Liver (tissue), 9 donors: ENCODE measurements around the gene SEPSECS. TPM values are rescaled to one million over a fixed set of nuclear protein-coding genes. Genes with fewer than 3 reads are reported as not detected.

ENCODE experiments used
- DNase-seq: peaks from one replicate; pipeline ENCODE4 v3.0.0-alpha.2; 2017; ENCODE audit warnings: low spot score
- H3K27ac ChIP-seq, 2 donors: one replicate each; pipeline ENCODE4 v1.7.0; 2013; ENCODE audit warnings: inconsistent platforms in 2 of 2, low read length in 2 of 2, control low read depth in 1 of 2, low read depth in 1 of 2, mild to moderate bottlenecking in 1 of 2
- H3K27me3 ChIP-seq, 4 donors: one replicate each; pipeline versions ENCODE4 v1.6.1 to v1.7.0; 2013; ENCODE audit warnings: low read length in 3 of 4, inconsistent platforms in 1 of 4, mild to moderate bottlenecking in 1 of 4, moderate library complexity in 1 of 4; ENCODE audit not compliant: control insufficient read depth in 4 of 4, insufficient read depth in 4 of 4
- H3K36me3 ChIP-seq, 4 donors: one replicate each; pipeline versions ENCODE4 v1.6.1 to v1.7.0; 2013; ENCODE audit warnings: low read length in 3 of 4, mild to moderate bottlenecking in 3 of 4, low read depth in 1 of 4, moderate library complexity in 1 of 4; ENCODE audit not compliant: control insufficient read depth in 4 of 4, insufficient read depth in 3 of 4
- H3K4me1 ChIP-seq, 4 donors: one replicate each; pipeline versions ENCODE4 v1.6.1 to v1.7.0; 2013; ENCODE audit warnings: low read length in 3 of 4, mild to moderate bottlenecking in 3 of 4, moderate library complexity in 1 of 4; ENCODE audit not compliant: control insufficient read depth in 4 of 4, insufficient read depth in 4 of 4
- H3K4me3 ChIP-seq, 3 donors: one replicate each; pipeline versions ENCODE4 v1.6.1 to v1.7.0; 2013; ENCODE audit warnings: low read length in 3 of 3, control low read depth in 1 of 3, low read depth in 1 of 3, mild to moderate bottlenecking in 1 of 3
- H3K9ac ChIP-seq, 2 donors: one replicate each; pipeline ENCODE4 v1.7.0; 2013; ENCODE audit warnings: low read length in 2 of 2, mild to moderate bottlenecking in 2 of 2, moderate library complexity in 2 of 2, control low read depth in 1 of 2, low read depth in 1 of 2
- H3K9me3 ChIP-seq, 4 donors: one replicate each; pipeline versions ENCODE4 v1.6.1 to v1.7.0; 2013; ENCODE audit warnings: low read length in 3 of 4; ENCODE audit not compliant: control insufficient read depth in 4 of 4
- EGR1 ChIP-seq, 2 donors: IDR thresholded peaks; 2 replicates each; pipeline ENCODE4 v1.6.1; 2016 to 2018; ENCODE audit warnings: antibody characterized with exemption in 2 of 2, low read depth in 2 of 2
- FOXA2 ChIP-seq: IDR thresholded peaks from 2 replicates; pipeline ENCODE4 v1.6.1; 2016; ENCODE audit warnings: antibody characterized with exemption
- GABPA ChIP-seq, 2 donors: IDR thresholded peaks in 1 of 2; conservative IDR thresholded peaks in 1 of 2; 2 replicates each; pipeline ENCODE4 v1.6.1; 2016; ENCODE audit warnings: antibody characterized with exemption in 2 of 2, mild to moderate bottlenecking in 1 of 2, moderate library complexity in 1 of 2
- HNF4A ChIP-seq, 2 donors: conservative IDR thresholded peaks; 2 replicates each; pipeline ENCODE4 v1.6.1; 2016; ENCODE audit warnings: antibody characterized with exemption in 2 of 2, mild to moderate bottlenecking in 2 of 2
- HNF4G ChIP-seq: IDR thresholded peaks from 2 replicates; pipeline ENCODE4 v1.6.1; 2016; ENCODE audit warnings: antibody characterized with exemption
- JUND ChIP-seq, 2 donors: IDR thresholded peaks; 2 replicates each; pipeline ENCODE4 v1.6.1; 2016; ENCODE audit warnings: antibody characterized with exemption in 2 of 2
- NR2F2 ChIP-seq: IDR thresholded peaks from 2 replicates; pipeline ENCODE4 v1.6.1; 2016; ENCODE audit warnings: antibody characterized with exemption
- RAD21 ChIP-seq, 2 donors: IDR thresholded peaks; 2 replicates each; pipeline ENCODE4 v1.6.1; 2016; ENCODE audit warnings: antibody characterized with exemption in 2 of 2, mild to moderate bottlenecking in 2 of 2
- RXRA ChIP-seq, 2 donors: IDR thresholded peaks; 2 replicates each; pipeline ENCODE4 v1.6.1; 2017 to 2018; ENCODE audit warnings: antibody characterized with exemption in 2 of 2, mild to moderate bottlenecking in 1 of 2
- SP1 ChIP-seq: IDR thresholded peaks from 2 replicates; pipeline ENCODE4 v1.6.1; 2018; ENCODE audit warnings: antibody characterized with exemption, mild to moderate bottlenecking
- YY1 ChIP-seq: IDR thresholded peaks from 2 replicates; pipeline ENCODE4 v1.6.1; 2016; ENCODE audit warnings: antibody characterized with exemption, mild to moderate bottlenecking
- WGBS: extraction: QIAGEN DNeasy Blood & Tissue Kit; methylation state at CpG from one replicate; pipeline ENCODE4 v1.1.7; 2013; 5-methylcytosine and 5-hydroxymethylcytosine counted together
- polyA plus RNA-seq, 2 donors: library from polyadenylated mRNA; stranded (reverse) in 1 of 2; unstranded in 1 of 2; fragments of 200-250 nt in 1 of 2; fragments of >200 nt in 1 of 2; fragmentation: Nextera tagmentation in 1 of 2; extraction: Ambion mirVana in 1 of 2; gene quantifications; one replicate each; pipeline versions ENCODE4 v1.2.1 to v1.2.3, GENCODE V29; 2013 to 2015
- total RNA-seq, 2 donors: library from RNA; depleted of rRNA; stranded (reverse); fragments of >200 nt; gene quantifications; one replicate each; pipeline ENCODE4 v1.2.3, GENCODE V29; 2014
- TF ChIP-seq, protein P1 (sequence below): IDR thresholded peaks from 2 replicates; pipeline ENCODE4 v1.6.1; 2016; ENCODE audit warnings: antibody characterized with exemption
- TF ChIP-seq, protein P2 (sequence below): IDR thresholded peaks from 2 replicates; pipeline ENCODE4 v1.6.1; 2016; ENCODE audit warnings: antibody characterized with exemption
- TF ChIP-seq, protein P3 (sequence below): fragments of 150-350 bp; IDR thresholded peaks from 2 replicates; pipeline ENCODE4 v1.5.1; 2017; ENCODE audit warnings: improper control_type of control experiment, low read depth, low read length; ENCODE audit not compliant: missing input control
- TF ChIP-seq, protein P4 (sequence below): IDR thresholded peaks from 2 replicates; pipeline ENCODE4 v1.6.1; 2016; ENCODE audit warnings: antibody characterized with exemption, mild to moderate bottlenecking
- donor health status: healthy.
- donor health status: healthy.
- donor health status: healthy.
- donor health status: healthy.
- donor health status: healthy.

Gene SEPSECS
- total and polyA plus RNA-seq, 4 donors = 10.3 to 31.7 (median 13.2) TPM

DNA sequence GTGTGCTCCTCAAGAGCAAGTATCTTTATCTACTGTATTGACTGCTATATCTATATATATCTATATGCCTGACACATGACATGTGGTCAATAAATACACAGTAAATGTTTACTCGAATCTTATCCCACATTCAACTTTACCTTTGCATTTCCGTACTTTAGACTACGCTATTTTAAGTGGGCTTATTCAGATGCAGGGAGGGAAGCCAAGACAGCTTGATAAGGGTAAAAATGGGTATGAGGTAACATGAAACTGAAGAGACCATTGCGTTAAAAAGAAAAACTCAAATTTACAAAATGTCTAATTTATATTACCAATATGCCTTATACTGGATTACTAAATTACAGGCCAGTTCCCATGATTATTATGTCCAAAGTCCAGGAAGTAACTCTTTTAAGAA lies 17.8 kb downstream of the SEPSECS start:
- Histone ChIP-seq H3K9ac (no peak overlapping the region), H3K4me3 (no peak overlapping the region), H3K27me3 (no peaks in the 10 kb centered on the region), H3K36me3 (peaks cover 2 to 22% (median 19%) of the 10 kb centered on the region in 4 donors), H3K9me3 (no peaks in the 10 kb centered on the region), H3K27ac (no peak overlapping the region), H3K4me1 (no peaks in the 10 kb centered on the region)
- no peak for TF ChIP-seq GABPA (IDR thresholded peaks at IDR 0.05 in 1 of 2, conservative IDR thresholded peaks at IDR 0.05 in 1 of 2)
- WGBS = 96% methylated on average over 4 of the region's 4 CpGs
- DNase-seq = no peak

DNA sequence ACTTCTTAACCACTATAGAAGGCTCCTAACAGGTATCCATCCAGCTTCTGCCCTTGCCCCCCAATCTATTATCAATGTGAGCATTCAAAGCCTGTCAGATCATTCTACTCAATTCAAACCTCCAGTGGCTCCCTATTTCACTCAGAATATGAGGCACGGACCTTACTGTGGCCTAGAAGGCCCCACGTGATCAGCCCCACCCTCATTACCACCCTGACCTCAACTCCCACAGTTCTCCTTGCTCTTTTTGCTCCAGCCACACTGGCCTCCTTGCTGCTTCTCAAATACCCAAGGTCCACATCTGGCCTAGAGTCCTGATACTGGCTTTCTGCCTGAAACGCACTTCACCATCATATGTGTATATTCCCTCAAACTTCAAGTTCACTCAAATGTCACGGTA lies 18.7 kb downstream of the SEPSECS start:
- Histone ChIP-seq H3K9ac (no peak overlapping the region), H3K9me3 (no peaks in the 10 kb centered on the region), H3K36me3 (peaks cover 2 to 22% (median 19%) of the 10 kb centered on the region in 4 donors), H3K27ac (no peak overlapping the region), H3K4me1 (no peaks in the 10 kb centered on the region), H3K4me3 (no peak overlapping the region), H3K27me3 (no peaks in the 10 kb centered on the region)
- 94% methylated on average over 4 of the region's 4 CpGs for WGBS
- no peak for TF ChIP-seq RXRA (IDR thresholded peaks at IDR 0.05)
- TF ChIP-seq, protein P1, sequence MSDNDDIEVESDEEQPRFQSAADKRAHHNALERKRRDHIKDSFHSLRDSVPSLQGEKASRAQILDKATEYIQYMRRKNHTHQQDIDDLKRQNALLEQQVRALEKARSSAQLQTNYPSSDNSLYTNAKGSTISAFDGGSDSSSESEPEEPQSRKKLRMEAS = no peak
- no peak for TF ChIP-seq HNF4A (conservative IDR thresholded peaks at IDR 0.05)
- TF ChIP-seq EGR1 (IDR thresholded peaks at IDR 0.05; ENCODE audit: low read depth in 2 of 2) = no peak
- TF ChIP-seq, protein P2, sequence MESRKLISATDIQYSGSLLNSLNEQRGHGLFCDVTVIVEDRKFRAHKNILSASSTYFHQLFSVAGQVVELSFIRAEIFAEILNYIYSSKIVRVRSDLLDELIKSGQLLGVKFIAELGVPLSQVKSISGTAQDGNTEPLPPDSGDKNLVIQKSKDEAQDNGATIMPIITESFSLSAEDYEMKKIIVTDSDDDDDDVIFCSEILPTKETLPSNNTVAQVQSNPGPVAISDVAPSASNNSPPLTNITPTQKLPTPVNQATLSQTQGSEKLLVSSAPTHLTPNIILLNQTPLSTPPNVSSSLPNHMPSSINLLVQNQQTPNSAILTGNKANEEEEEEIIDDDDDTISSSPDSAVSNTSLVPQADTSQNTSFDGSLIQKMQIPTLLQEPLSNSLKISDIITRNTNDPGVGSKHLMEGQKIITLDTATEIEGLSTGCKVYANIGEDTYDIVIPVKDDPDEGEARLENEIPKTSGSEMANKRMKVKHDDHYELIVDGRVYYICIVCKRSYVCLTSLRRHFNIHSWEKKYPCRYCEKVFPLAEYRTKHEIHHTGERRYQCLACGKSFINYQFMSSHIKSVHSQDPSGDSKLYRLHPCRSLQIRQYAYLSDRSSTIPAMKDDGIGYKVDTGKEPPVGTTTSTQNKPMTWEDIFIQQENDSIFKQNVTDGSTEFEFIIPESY = no peak
- TF ChIP-seq GABPA (IDR thresholded peaks at IDR 0.05 in 1 of 2, conservative IDR thresholded peaks at IDR 0.05 in 1 of 2) = no peak
- TF ChIP-seq NR2F2 = no peak
- TF ChIP-seq, protein P3, sequence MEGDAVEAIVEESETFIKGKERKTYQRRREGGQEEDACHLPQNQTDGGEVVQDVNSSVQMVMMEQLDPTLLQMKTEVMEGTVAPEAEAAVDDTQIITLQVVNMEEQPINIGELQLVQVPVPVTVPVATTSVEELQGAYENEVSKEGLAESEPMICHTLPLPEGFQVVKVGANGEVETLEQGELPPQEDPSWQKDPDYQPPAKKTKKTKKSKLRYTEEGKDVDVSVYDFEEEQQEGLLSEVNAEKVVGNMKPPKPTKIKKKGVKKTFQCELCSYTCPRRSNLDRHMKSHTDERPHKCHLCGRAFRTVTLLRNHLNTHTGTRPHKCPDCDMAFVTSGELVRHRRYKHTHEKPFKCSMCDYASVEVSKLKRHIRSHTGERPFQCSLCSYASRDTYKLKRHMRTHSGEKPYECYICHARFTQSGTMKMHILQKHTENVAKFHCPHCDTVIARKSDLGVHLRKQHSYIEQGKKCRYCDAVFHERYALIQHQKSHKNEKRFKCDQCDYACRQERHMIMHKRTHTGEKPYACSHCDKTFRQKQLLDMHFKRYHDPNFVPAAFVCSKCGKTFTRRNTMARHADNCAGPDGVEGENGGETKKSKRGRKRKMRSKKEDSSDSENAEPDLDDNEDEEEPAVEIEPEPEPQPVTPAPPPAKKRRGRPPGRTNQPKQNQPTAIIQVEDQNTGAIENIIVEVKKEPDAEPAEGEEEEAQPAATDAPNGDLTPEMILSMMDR = no peak
- TF ChIP-seq RAD21 (IDR thresholded peaks at IDR 0.05) = no peak
- TF ChIP-seq JUND (IDR thresholded peaks at IDR 0.05) = no peak
- TF ChIP-seq SP1 = no peak
- TF ChIP-seq, protein P4, sequence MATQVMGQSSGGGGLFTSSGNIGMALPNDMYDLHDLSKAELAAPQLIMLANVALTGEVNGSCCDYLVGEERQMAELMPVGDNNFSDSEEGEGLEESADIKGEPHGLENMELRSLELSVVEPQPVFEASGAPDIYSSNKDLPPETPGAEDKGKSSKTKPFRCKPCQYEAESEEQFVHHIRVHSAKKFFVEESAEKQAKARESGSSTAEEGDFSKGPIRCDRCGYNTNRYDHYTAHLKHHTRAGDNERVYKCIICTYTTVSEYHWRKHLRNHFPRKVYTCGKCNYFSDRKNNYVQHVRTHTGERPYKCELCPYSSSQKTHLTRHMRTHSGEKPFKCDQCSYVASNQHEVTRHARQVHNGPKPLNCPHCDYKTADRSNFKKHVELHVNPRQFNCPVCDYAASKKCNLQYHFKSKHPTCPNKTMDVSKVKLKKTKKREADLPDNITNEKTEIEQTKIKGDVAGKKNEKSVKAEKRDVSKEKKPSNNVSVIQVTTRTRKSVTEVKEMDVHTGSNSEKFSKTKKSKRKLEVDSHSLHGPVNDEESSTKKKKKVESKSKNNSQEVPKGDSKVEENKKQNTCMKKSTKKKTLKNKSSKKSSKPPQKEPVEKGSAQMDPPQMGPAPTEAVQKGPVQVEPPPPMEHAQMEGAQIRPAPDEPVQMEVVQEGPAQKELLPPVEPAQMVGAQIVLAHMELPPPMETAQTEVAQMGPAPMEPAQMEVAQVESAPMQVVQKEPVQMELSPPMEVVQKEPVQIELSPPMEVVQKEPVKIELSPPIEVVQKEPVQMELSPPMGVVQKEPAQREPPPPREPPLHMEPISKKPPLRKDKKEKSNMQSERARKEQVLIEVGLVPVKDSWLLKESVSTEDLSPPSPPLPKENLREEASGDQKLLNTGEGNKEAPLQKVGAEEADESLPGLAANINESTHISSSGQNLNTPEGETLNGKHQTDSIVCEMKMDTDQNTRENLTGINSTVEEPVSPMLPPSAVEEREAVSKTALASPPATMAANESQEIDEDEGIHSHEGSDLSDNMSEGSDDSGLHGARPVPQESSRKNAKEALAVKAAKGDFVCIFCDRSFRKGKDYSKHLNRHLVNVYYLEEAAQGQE = no peak
- no peak for TF ChIP-seq FOXA2
- no peak for TF ChIP-seq YY1
- TF ChIP-seq HNF4G = no peak
- no peak for DNase-seq
